ENCODE results near the gene ENTREP3.

DNA sequence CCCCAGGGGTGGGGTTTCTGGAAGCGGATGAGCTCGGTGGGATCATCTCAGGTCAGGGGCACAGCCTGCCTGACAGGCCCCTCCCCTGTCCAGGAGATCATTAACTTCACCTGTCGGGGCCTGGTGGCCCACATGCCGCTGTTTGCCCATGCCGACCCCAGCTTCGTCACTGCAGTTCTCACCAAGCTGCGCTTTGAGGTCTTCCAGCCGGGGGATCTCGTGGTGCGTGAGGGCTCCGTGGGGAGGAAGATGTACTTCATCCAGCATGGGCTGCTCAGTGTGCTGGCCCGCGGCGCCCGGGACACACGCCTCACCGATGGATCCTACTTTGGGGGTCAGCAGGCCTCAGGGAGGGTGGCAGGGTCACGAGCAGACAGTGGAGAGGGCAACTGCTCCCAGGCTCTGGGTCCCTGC, 30.4 kb upstream of the ENTREP3 start:
- TF ChIP-seq, protein P1, sequence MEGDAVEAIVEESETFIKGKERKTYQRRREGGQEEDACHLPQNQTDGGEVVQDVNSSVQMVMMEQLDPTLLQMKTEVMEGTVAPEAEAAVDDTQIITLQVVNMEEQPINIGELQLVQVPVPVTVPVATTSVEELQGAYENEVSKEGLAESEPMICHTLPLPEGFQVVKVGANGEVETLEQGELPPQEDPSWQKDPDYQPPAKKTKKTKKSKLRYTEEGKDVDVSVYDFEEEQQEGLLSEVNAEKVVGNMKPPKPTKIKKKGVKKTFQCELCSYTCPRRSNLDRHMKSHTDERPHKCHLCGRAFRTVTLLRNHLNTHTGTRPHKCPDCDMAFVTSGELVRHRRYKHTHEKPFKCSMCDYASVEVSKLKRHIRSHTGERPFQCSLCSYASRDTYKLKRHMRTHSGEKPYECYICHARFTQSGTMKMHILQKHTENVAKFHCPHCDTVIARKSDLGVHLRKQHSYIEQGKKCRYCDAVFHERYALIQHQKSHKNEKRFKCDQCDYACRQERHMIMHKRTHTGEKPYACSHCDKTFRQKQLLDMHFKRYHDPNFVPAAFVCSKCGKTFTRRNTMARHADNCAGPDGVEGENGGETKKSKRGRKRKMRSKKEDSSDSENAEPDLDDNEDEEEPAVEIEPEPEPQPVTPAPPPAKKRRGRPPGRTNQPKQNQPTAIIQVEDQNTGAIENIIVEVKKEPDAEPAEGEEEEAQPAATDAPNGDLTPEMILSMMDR (IDR thresholded peaks at IDR 0.05): no peak
- TF ChIP-seq POLR2AphosphoS5 (IDR thresholded peaks at IDR 0.05): no peak
